GM12891 (cell line): ENCODE results near the gene PDZD7.

ENCODE experiments used
- POLR2A ChIP-seq: IDR thresholded peaks from 2 replicates; pipeline ENCODE4 v1.6.1; 2011; ENCODE audit warnings: low read depth, low read length, control low read depth
- POLR2AphosphoS5 ChIP-seq: IDR thresholded peaks from 2 replicates; pipeline ENCODE4 v1.6.1; 2011; ENCODE audit warnings: low read depth, low read length, control low read depth
- SPI1 ChIP-seq: IDR thresholded peaks from 2 replicates; pipeline ENCODE4 v1.6.1; 2011; ENCODE audit warnings: low read depth, low read length, control low read depth
- TAF1 ChIP-seq: IDR thresholded peaks from 2 replicates; pipeline ENCODE4 v1.6.1; 2011; ENCODE audit warnings: low read depth, low read length, control low read depth

DNA sequence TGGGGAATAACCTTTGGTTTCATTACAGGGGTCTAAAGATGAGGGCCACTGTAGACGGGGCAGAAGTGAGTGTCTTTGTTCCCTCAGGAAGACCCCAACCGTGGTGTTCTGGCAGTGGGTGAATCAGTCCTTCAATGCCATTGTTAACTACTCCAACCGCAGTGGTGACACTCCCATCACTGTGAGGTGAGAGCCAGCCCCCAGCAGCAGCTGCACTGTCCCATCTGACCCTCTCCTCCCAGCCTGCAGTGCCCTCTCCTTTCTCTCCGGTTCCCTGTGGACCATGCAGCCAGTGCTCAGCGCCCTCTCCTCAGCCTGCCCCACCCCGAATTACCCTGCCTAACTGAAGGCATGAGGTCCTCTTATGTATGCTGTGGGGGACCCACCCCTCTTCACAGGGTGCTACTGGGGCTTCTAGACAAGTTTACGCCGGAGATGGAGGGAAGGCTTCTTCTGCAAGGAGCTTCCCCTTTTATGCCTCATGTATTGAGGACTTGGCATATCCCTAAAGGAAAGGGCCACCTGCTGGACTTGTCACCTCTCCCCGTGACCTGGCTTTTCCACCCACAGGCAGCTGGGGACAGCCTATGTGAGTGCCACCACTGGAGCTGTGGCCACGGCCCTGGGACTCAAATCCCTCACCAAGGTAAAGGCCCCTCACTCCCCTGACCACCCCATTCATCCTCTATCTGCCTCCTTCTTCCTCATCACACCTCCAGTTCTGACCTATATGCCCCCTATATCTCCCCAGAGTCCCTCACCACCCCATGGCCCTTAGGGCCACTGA, 5.2 kb upstream of the PDZD7 start:
- TF ChIP-seq TAF1, result no peak
- TF ChIP-seq POLR2A, result no peak
- no peak for TF ChIP-seq POLR2AphosphoS5
- TF ChIP-seq SPI1, result no peak
